Activated CD8-positive, alpha-beta memory T cell treated with anti-CD3 and anti-CD28 coated beads, Interleukin-2, amount 50 U/mL, for 24 hours (primary cell): Measurements from ENCODE around the gene UBL5.
A peak's percentile ranks its signal among the peaks of the same experiment; 100 is the strongest.
"Not testable (repeated sequence)": the region's sequence is repeated elsewhere in the genome, so short reads cannot be mapped to it uniquely, and the experiment has no call there.

Source experiments
- DNase-seq: peaks from one replicate; pipeline ENCODE4 v3.0.0-alpha.2; 2020; ENCODE audit errors: extremely low read depth

The UBL5 gene

DNA sequence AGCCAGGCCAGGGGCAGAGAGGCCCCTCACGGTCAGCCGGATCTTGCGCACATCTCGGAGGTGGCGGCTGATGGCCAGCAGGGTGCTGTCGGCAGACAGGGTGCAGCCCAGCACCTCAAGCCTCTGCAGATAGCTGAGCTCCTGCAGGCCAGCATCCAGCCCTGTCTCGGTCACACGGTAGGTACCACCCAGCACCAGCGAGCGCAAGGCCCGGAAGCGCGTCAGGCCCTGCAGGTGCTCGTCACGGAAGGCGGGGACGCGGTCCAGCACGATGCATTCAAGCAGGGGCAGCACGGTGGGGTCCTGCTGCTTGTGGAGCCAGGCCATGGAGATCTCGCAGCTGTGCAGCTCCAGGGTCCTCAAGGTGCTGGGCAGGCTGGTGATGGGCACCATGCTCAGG, 16.6 kb upstream of the UBL5 start:
- DNase-seq = no peak

DNA sequence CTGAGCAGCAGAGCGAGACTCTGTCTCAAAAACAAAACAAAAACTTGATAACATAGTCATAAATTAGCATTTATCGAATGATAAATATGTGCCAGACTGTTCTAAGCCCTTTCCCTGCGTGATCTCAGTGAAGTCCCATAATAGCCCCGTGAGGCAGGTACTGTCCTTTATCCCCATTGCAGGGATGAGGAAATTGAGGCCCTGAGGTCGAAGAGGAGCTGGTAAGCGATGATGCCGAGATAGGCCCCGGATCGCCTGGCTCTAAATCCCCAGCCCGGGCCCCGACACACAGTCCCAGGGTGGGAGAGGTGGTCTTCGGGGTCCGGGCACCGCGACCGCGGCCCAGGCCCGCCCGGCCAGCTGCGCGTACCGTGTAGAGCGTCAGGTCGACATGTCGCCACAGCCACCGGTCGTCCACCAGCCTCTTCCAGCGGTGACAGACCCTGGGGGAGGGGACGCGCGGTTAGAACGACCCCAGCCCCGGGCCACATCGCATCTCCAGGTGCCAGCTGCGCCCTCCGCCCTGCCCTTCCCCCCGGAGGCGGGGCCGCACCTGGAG, 9.5 kb upstream of the UBL5 start:
- DNase-seq = no peak

DNA sequence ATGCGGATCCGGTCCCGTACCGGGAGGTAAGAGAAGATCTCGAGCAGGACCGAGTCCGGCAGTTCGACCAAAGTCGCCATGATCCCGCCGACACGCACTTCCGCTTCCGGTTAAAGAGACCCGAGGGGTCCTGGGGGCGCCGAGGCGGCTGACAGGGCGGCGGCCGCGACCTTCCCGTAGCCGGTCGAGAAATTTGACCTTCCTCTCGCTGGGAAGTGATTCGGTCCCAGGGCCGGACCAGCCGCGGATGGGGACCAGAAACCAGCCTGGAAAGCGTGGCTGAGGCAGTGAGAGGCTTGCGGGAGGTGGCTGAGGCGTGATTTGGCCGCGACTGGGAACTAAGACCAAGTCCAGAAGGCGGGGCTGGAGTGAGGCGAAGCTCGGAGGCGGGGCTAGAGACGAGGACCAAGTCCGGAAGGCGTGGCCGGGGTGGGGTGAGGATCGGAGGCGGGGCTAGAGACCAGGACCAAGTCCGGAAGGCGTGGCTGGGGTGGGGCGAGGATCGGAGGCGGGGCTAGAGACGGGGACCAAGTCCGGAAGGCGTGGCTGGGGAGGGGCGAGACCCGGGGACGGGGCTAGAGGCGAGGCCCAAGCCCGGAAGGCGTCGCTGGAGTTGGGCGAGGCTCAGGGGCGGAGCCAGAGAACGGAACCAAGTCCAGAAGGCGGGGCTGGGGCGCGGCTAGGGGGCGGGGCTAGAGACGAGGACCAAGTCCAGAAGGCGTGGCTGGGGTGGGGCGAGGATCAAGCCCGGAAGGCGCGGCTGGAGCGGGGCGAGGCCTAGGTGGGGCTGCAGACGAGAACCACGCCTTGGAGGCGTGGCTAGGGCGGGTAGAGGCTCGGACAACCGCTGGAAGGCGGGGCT, 8.8 kb upstream of the UBL5 start, which contains the start of gene FBXL12:
Gene FBXL12 (minus strand): TSS at position 346 of the 862 bp plus-strand sequence. CDS start 266 bp downstream, at position 80.
- peak; percentile 100 for DNase-seq

DNA sequence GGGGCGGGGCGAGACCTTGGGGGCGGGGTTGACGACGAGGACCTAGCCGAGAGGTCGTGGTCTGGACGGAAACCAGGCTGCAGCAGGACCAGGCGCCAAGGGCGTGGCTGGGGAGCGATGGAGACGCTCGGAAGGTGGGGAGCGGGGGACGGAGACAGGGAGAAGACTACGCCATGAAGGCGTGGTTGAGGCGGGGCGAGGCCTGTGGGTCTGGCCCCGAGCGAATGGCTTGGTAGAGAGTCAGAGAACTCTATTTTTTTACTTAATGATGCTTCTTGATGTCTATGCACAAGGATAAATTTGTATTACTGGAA, 8.2 kb upstream of the UBL5 start:
- DNase-seq = no peak

DNA sequence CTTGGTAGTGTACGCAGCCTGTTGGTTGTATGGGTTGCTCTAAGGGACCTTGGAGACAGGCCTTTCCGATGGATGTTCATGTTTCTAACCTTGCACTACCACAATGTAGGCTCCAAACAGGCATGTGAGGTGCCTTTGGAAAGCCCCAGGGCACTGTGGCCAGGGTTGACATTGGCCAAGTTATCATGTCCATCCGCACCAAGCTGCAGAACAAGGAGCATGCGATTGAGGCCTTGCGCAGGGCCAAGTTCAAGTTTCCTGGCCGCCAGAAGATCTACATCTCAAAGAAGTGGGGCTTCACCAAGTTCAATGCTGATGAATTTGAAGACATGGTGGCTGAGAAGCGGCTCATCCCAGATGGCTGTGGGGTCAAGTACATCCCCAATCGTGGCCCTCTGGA, 7.7 kb upstream of the UBL5 start:
- DNase-seq = not testable (repeated sequence)

DNA sequence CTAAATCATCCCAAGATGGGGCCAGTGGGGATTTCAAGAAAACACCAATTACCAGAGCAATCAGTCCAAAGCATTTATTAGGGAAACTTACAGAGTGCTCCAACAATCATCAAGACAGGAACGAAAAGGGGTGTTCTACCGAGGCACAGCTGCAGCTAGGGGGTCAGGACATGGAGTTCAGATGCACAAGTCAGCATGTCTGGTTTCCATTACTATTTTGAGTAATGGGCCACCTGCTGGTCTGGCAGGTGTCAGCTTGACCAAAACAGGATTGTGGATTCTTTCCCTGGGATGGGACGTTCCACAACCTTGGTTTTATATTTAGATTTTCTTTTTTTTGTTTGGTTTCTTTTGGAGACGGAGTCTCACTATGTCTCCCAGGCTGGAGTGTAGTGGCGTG, 3.9 kb upstream of the UBL5 start:
- DNase-seq = no peak

DNA sequence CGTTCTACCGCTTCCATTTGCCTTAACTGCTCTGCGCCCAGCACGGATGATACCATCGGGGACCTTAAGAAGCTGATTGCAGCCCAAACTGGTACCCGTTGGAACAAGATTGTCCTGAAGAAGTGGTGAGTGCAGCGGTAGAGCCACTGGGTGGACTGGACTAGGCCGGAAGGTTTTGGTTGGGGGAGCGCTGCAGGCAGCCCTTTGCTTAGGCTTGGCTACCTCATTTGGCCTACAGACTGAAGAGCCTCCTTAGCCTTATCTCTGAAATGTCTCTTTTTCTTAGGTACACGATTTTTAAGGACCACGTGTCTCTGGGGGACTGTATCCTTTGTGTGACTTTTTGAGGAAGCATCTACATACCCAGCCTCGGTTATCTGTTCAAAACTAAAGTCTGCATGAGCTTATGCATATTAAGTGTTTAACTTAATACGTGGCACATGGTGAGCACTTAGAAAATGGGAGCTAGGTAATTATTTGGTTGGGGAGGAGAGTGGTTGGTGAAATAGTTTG, 889 bp downstream of the UBL5 start:
- no peak for DNase-seq

DNA sequence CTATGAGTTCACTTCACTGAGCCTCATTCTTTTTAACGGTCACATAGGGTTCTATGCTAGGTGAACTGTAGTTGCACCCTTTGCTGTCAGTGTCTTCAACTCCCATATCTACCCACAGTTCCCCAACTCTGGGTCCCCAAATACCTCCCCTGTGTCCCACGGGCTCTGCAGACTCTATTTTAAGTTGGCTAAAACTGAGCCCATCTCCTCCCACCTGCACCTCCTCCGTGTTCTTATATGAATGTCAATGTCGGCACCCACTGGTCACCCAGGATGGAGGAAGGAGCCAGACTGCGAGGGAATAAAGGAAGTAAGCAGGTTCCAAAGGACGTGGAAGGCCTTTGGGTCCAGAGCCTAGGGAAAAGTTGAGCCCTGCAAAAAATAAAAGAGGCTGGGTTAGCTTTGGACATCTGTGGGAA, 6.6 kb downstream of the UBL5 start:
- no peak for DNase-seq

DNA sequence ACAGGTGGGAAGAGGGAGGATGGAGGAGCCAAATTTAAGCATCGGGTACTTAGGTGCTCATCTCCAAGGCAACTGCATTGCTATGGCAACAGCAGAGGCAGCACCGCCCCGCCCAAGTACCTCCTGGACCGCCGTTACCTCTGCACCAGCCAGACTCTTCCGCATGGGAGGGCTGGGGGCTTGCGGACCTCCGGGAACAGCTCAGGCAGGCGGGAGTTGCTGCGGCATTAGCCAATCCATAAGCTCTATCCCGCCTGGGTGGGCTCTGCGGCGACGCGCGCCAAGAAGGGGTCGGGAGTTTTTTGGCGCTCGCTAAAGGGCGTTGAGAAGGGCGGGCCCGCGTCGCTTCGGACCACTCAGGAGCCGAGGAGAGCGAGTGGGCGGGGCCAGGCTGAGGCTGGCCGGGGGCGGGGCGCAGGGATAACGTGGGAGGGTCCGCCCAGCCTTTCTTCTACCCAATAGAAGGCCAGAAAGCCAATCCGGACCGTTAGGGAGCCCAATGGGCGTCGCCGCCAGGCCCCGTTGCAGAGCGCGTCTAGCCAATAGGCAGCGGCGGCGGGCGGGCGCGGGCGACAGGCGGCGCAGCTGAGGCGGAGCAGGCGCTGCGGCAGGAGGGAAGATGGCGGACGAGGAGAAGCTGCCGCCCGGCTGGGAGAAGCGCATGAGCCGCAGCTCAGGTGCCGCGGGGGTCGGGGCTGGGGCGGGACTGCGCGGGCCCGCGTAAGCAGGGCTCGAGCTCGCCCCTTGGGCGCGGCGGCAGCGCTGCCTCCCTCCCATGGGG, 7.2 kb downstream of the UBL5 start, which contains the start of gene PIN1:
Gene PIN1 (plus strand): TSS at position 593 of the 781 bp plus-strand sequence. CDS start 27 bp downstream, at position 620.
- peak; percentile 95 for DNase-seq

DNA sequence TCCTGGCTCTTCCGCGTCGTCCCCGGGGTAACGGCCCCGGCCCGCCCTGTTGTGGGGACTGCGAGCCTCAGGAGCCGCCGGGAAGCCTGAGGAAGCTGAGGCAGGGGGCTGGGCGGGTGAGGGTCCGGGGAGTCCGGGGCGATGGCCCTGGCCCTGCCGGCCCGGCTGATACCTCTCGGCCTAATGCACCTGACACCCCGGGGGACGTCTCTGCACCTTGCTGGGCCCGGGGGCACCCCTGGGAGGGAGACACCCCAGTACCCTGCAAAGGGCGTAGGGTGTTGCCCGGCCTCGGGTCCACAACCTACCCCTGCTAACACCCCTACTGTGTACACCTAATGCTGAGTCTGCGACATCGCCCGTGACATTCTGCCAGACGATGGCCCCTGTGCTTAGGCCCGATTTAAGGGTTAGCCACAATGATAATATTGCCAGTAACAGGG, 7.8 kb downstream of the UBL5 start:
- DNase-seq = no peak

DNA sequence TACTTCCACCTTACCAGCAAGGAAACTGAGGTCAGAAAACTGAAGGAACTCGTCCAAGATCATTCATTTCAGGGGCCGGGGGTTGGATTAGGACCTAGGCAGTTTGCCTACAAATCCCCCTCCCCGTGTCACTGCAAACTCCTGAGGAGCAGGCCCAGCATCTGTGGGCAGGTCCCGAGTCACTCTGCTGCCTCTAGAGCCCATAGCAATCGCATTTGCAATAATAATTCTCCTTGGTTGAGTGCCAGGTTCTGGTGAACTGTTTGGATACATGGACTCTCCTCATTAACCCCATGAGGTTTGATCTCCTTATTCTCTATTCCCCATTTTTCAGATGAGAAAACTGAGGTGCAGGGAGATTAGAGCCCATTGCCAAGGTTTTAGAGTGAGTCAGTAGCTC, 8.3 kb downstream of the UBL5 start:
- DNase-seq = no peak

DNA sequence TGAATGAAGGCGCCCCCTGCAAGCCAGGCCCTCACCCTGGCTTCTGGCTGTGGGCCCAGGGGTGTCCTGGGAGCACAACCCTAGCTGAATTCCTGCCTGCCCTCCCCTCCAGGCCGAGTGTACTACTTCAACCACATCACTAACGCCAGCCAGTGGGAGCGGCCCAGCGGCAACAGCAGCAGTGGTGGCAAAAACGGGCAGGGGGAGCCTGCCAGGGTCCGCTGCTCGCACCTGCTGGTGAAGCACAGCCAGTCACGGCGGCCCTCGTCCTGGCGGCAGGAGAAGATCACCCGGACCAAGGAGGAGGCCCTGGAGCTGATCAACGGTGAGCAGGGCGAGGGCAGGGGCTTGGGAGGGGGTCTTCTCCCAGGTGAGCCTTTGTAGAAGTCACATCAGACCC, 10.6 kb downstream of the UBL5 start:
- DNase-seq = no peak

DNA sequence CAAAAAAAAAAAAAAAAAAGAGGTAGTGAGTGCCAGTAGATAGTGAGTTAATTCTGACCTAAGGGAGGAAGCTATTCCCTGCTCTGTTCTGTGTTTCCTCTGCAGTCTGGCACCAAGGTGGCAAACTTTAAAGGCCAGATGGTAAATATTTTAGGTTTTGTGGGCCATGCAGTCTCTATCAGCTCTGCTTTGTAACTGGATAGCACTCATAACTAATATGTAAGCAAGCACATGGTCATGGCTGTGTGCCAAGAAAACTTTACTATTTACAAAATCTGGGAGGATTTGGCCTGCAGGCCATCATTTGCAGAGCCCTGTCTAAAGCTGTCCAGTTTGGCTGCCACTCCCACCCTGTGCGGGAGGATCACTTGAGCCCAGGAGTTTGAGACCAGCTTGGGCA, 11.7 kb downstream of the UBL5 start:
- DNase-seq = no peak

DNA sequence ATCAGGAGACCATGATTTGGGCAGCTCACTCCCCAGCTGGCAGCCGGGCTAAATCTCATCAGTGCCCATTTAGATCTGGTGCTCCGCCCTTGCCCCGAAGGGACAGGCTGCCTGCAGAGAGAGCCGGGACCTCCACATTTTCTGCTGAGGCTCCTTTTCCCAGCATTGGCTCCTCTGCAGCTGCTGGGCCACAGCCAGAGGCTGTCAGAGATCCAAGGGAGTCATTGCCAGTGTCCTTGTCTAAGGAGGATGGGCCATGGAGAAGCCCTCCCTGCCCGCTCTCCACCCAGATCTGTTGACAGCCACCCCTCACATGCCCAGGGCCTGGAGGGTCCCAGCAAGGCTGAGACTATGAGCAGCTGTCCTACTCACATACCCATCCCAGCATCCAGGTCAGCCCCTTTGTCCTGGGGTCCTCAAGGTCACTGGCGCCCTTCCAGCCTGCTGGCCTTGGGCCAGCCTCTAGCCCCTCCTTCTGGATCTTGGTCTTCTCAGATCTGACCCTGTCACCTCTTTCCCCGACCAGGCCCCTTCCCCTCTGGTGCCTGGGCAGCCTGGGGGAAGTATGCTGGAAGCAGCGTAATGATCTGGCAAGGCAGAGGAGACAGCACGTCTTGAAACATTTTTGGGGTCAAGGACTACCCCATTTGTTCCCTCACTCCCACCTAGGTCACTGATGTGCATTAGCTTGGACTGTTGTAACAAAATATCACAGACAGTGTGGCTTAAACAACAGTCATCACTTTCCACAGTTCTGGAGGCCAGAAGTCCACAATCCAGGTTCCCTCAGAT, 15.3 kb downstream of the UBL5 start:
- no peak for DNase-seq

DNA sequence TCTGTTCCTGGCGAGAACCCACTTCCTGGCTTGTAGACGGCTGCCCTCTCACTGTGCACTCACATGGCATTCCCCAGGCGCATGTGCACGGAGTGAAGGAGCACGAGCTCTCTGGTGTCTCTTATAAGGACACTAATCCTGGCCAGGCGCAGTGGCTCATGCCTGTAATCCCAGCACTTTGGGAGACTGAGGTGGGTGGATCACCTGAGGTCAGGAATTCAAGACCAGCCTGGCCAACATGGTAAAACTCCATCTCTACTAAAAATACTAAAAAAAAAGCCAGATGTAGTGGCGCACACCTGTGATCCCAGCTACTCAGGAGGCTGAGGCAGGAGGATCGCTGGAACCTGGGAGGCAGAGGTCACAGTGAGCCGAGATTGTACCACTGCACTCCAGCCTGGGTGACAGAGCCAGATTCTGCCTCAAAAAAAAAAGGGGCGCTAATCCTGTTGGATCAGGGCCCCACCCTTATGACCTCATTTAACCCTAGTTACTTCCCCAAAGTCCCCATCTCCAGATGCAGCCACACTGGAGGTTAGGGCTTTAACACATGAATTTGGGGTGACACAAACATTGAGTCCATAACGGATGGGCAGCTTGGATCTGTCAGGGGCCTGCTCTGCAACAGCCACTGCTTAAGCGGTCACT, 16.0 kb downstream of the UBL5 start:
- not testable (repeated sequence) for DNase-seq

DNA sequence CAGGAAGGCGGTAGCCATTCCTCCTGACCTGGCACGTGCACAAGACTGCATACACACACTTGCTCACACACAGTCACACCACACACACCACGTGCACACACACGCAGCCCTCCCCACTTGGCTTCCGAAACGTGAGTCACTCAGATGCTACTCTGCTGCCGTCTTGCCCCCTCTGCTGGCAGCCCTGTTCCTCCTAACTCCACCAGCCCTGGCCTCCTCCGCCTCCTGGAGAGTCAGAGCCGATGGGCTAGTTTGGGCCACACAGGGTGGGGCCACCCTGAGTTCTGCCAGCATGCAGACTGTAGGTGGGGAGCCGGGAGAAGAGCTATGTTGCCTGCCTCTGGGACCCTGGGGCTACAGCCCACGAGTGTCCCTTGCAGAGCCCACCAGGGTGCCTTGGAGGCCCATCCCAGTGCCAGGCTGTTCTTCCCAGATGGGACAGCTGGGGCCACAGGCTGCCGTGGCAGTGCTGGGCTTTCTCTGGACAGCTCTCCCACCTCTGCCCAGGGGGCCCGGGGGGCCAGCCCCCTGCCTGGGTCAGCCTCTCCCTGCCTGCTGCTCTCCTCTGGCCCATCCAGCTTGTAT, 19.5 kb downstream of the UBL5 start:
- peak; percentile 27 for DNase-seq

DNA sequence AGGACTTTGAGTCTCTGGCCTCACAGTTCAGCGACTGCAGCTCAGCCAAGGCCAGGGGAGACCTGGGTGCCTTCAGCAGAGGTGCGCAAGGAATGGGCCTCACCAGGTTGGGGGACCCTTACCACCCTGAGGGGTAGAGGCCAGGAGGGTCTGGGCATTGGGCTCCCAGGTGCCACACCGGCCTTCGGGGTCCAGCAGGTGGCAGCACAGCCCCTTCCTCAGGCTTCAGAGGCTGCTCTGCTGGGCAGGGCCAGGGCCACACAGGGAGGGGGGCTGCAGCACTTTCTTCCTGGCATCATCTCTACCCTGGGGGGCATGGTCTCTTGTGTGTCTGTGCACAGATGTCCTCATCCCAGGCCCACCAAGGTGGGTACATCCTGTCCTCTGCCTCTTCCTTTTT, 20.3 kb downstream of the UBL5 start:
- no peak for DNase-seq

DNA sequence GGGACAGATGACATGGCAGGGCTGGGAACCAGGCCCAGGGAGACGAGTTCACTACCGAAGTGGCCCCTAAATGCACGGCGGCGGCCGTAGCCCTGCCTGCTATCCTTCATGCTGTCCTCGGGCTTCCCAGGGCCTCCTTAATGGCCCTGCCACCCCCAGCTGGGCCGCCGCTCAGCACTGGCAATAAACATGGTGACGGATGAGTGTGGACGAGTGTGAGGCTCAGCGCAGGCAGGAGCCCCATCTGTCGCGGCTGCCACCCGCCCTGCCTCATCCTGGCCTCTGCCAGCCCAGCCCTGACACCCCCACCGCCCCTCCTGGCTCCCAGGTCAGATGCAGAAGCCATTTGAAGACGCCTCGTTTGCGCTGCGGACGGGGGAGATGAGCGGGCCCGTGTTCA, 21.0 kb downstream of the UBL5 start:
- DNase-seq = no peak

DNA sequence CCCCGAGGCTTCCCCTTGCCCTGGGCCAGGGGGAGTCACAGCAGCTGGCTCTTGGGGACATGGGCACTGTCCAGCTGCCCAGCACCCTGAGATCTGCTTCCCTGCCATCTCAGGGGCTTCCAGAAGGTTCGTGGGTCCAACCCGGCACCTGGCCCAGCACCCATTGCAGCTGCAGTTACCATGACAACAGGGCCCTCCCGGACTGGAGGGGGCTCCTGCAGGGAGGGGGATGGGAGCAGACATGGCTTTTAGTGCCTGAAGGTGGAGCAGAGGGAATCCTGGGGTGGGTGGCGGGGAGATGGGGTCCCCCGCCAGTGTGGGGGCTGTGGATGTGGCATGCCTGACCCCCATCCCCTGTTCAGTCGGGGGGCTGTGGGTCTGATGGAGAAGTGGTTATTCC, 22.1 kb downstream of the UBL5 start:
- no peak for DNase-seq

DNA sequence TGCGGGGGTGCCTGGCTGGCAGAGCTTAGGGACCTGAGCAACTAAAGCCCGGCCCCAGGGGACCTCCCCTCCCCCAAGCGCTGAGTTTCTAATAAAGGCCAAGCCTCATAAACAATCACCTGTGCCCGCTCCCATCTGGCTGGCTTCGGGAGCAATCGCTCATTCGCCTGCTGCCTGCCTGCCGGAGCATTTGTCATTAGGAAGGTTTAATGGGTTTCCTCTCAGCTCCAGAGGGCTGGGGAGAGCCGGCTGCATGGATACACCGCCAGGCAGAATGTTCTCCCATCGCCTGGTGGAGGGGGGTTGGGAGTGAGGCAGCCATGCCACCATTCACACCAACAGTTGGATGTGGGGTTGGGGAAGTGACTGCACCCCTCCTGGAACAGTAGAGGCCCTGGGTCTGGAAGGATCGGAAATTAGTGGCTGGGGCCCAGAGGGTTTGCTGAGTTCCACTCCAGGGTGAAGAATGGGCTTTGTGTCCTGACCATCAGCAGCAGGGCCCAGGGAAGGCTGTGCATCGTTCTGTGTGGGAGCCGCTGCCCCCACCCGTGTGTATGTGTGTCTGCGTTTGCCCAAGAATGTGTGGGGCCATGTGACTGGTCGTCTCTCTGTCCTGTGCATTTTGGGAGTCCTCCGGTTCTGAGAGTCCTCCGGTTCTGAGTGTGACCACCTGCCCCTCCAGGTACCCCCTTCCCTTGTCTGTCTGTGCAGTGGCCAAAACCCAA, 22.7 kb downstream of the UBL5 start:
- DNase-seq = no peak
